C4-2B (cell line): ENCODE measurements around the gene FGA.

ENCODE experiments used
- CTCF ChIP-seq: fragments of 450-650 bp; conservative IDR thresholded peaks from 2 replicates; pipeline ENCODE4 v1.5.1; 2017; ENCODE audit warnings: mild to moderate bottlenecking
- ZFX ChIP-seq: fragments of 450-650 bp; IDR thresholded peaks from 2 replicates; pipeline ENCODE4 v1.6.1; 2017

- no peak for TF ChIP-seq CTCF
- TF ChIP-seq ZFX: no peak
These were observed 26.2 kb upstream of the FGA start for GRCh38 chr4:154616731-154617130.
